Endothelial cell of umbilical vein (primary cell): Measurements from ENCODE around the gene TOM1L1. TPM values are rescaled to one million over a fixed set of nuclear protein-coding genes. Genes with fewer than 3 reads are reported as not detected.

ENCODE experiments used
- BruUV-seq: library from RNA; stranded (reverse); fragments of 400-500 nt; replicated peaks from 2 replicates; lab custom pipeline; 2021; lab: Mats Ljungman, UMichigan
- CTCF ChIA-PET: fragments of 300-600, 350-600 bp; sonication (Branson Sonifier 250); formaldehyde crosslinking; loops from one replicate; lab custom pipeline; 2021; ENCODE audit warnings: antibody characterized with exemption, inconsistent platforms; lab: Charles Lee
- POLR2A ChIA-PET: fragments of 300-600, 350-600 bp; sonication (Branson Sonifier 250); formaldehyde crosslinking; loops from one replicate; lab custom pipeline; 2021; ENCODE audit warnings: antibody characterized with exemption, inconsistent platforms; lab: Charles Lee
- DNase-seq: peaks from one replicate; pipeline ENCODE4 v3.0.0-alpha.2; 2011; ENCODE audit warnings: low read depth, low spot score
- FAIRE-seq: peaks from 2 replicates; lab custom pipeline; 2011; peaks lifted over from hg19 to GRCh38; lab: Jason Lieb, UNC
- H2AFZ ChIP-seq: 2 replicates; pipeline ENCODE4 v1.6.0; 2012; ENCODE audit warnings: low read depth, low read length, control low read depth, inconsistent platforms
- H3K27ac ChIP-seq: 2 replicates; pipeline ENCODE4 v1.5.1; 2011; ENCODE audit warnings: low read depth, mild to moderate bottlenecking, control low read depth, low read length, moderate library complexity; ENCODE audit not compliant: insufficient read depth
- H3K27me3 ChIP-seq, 2 experiments: 2 replicates each; pipeline versions ENCODE4 v1.6.0 to v1.6.1; 2011; ENCODE audit warnings: low read length in 2 of 2, mixed read lengths in 1 of 2; ENCODE audit not compliant: control insufficient read depth in 2 of 2, insufficient read depth in 2 of 2
- H3K36me3 ChIP-seq, 2 experiments: 2 replicates in 1 of 2; 3 replicates in 1 of 2; pipeline ENCODE4 v1.5.1; 2011; ENCODE audit warnings: low read length in 2 of 2, mild to moderate bottlenecking in 1 of 2, moderate library complexity in 1 of 2; ENCODE audit not compliant: control insufficient read depth in 2 of 2, insufficient read depth in 2 of 2; ENCODE audit errors: extremely low read depth in 1 of 2
- H3K4me1 ChIP-seq: 3 replicates; pipeline ENCODE4 v1.5.1; 2011; ENCODE audit warnings: mild to moderate bottlenecking, low read length; ENCODE audit not compliant: control insufficient read depth, insufficient read depth; ENCODE audit errors: extremely low read depth
- H3K4me2 ChIP-seq: 2 replicates; pipeline ENCODE4 v1.6.1; 2011; ENCODE audit warnings: low read length, control low read depth, mixed read lengths; ENCODE audit not compliant: insufficient read depth
- H3K4me3 ChIP-seq, 3 experiments: fragments of 200-600 bp in 1 of 3; sonication (generic), shearing (Covaris generic) in 1 of 3; replicated peaks in 1 of 3; 2 replicates each; pipeline ENCODE4 v1.5.1; 2011 to 2016; ENCODE audit warnings: control low read depth in 3 of 3, low read length in 3 of 3, mild to moderate bottlenecking in 2 of 3, inconsistent platforms in 1 of 3, low read depth in 1 of 3, moderate library complexity in 1 of 3; ENCODE audit not compliant: insufficient read depth in 1 of 3
- H3K79me2 ChIP-seq: 2 replicates; pipeline ENCODE4 v1.6.0; 2012; ENCODE audit warnings: low read length, inconsistent platforms; ENCODE audit not compliant: control insufficient read depth, insufficient read depth
- H3K9ac ChIP-seq: replicated peaks from 2 replicates; pipeline ENCODE3; 2011; ENCODE audit warnings: low read length, control low read depth; ENCODE audit not compliant: insufficient read depth; ENCODE audit errors: extremely low read depth
- H3K9me1 ChIP-seq: replicated peaks from 3 replicates; pipeline ENCODE4 v1.6.0; 2011; ENCODE audit warnings: mild to moderate bottlenecking, low read length; ENCODE audit not compliant: control insufficient read depth, insufficient read depth; ENCODE audit errors: extremely low read depth
- H3K9me3 ChIP-seq: replicated peaks from 2 replicates; pipeline ENCODE4 v1.5.1; 2012; ENCODE audit warnings: low read length, inconsistent platforms; ENCODE audit not compliant: control insufficient read depth, insufficient read depth
- H4K20me1 ChIP-seq: replicated peaks from 2 replicates; pipeline ENCODE3; 2011; ENCODE audit warnings: mild to moderate bottlenecking, low read length; ENCODE audit not compliant: control insufficient read depth, insufficient read depth; ENCODE audit errors: extremely low read depth
- EZH2 ChIP-seq: IDR thresholded peaks from 2 replicates; pipeline ENCODE4 v1.6.1; 2012; ENCODE audit warnings: borderline replicate concordance, low read depth, mild to moderate bottlenecking, moderate library complexity, low read length, inconsistent platforms; ENCODE audit not compliant: severe bottlenecking
- FOS ChIP-seq: IDR thresholded peaks from 2 replicates; pipeline ENCODE4 v1.6.1; 2011; ENCODE audit warnings: mild to moderate bottlenecking, low read length, moderate library complexity, borderline replicate concordance; ENCODE audit not compliant: insufficient read depth
- GATA2 ChIP-seq: IDR thresholded peaks from 2 replicates; pipeline ENCODE4 v1.7.0; 2011; ENCODE audit warnings: low read depth, mild to moderate bottlenecking, moderate library complexity, mixed read lengths, low read length; ENCODE audit not compliant: insufficient read length, insufficient read depth
- JUN ChIP-seq: IDR thresholded peaks from 2 replicates; pipeline ENCODE4 v1.6.1; 2011; ENCODE audit warnings: borderline replicate concordance, low read depth; ENCODE audit not compliant: insufficient read length, insufficient read depth
- MYC ChIP-seq: IDR thresholded peaks from one replicate; pipeline ENCODE4 v1.6.1; 2011; ENCODE audit warnings: mild to moderate bottlenecking, low read depth, low read length
- POLR2A ChIP-seq: IDR thresholded peaks from 2 replicates; pipeline ENCODE4 v1.6.1; 2012; ENCODE audit warnings: low read depth, mild to moderate bottlenecking, control low read depth, low read length
- POLR2AphosphoS5 ChIP-seq: IDR thresholded peaks from 2 replicates; pipeline ENCODE4 v1.6.1; 2012; ENCODE audit warnings: low read depth, mild to moderate bottlenecking, control low read depth, low read length, moderate library complexity; ENCODE audit not compliant: insufficient read depth
- dilution Hi-C: fragments of 300-500 bp; cut with MboI; formaldehyde crosslinking; loops from one replicate; pipeline ENCODE4 v1.15.0; 2019; ENCODE audit warnings: low sequenced_read_pairs; ENCODE audit not compliant: extremely low pct_ligation_motif_present
- intact Hi-C: fragments of 100-400 bp; cut with micrococcal nuclease; formaldehyde crosslinking; loops from one replicate; pipeline ENCODE4 v1.10.0; 2022
- polyA plus RNA-seq, 4 experiments: library from polyadenylated mRNA; depleted of rRNA in 3 of 4; stranded (reverse) in 3 of 4; unstranded in 1 of 4; fragments of >200 nt; gene quantifications; 2 replicates each; pipeline versions ENCODE4 v1.2.1 to v1.2.3, GENCODE V29; 2011 to 2012; ENCODE audit warnings: missing spikeins in 1 of 4
- total RNA-seq: library from RNA; stranded (reverse); gene quantifications from 2 replicates; pipeline ENCODE4 v1.2.3, GENCODE V29; 2021
- TF ChIP-seq, protein P1 (sequence below): IDR thresholded peaks from 2 replicates; pipeline ENCODE4 v1.6.1; 2011; ENCODE audit not compliant: insufficient read depth, insufficient read length
- TF ChIP-seq, protein P2 (sequence below), 2 donors: IDR thresholded peaks; 1 replicate in 1 of 2; 2 replicates in 1 of 2; pipeline ENCODE4 v1.5.1; 2011; ENCODE audit warnings: low read length in 2 of 2, mild to moderate bottlenecking in 2 of 2, moderate library complexity in 2 of 2, control low read depth in 1 of 2, inconsistent platforms in 1 of 2, low read depth in 1 of 2; ENCODE audit not compliant: insufficient read depth in 1 of 2; ENCODE audit errors: extremely low read depth in 1 of 2

The TOM1L1 gene
- total and polyA plus RNA-seq, 2 donors (not counting 3 experiments of a cell fraction or from before 2014, with no cell fraction given): 0.44 to 0.60 TPM

DNA sequence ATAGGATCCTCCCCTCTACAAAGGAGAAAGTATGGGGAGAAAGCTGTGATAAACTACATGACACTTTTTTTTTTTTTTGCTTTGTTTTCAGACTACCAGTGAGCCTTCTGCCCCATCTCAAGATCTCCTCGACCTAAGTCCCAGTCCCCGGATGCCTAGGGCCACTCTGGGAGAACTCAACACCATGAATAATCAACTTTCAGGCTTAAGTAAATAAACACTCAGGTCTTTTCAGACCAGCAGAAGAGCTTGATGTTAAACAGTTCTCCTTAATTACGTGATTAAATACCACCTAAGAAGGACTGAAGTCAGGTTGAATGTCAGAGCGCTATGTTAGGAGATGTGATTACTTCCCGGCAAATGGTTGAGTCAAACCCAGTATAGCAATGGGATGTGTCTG, 36.4 kb downstream of the TOM1L1 start:
- Histone ChIP-seq H3K9me3 (no peaks in the 10 kb centered on the region), H3K36me3 (no peaks in the 10 kb centered on the region), H3K4me3 (no peak overlapping the region), H3K4me1 (no peaks in the 10 kb centered on the region), H3K9ac (no peak overlapping the region), H2AFZ (no peak overlapping the region), H3K27me3 (no peaks in the 10 kb centered on the region), H3K9me1 (no peaks in the 10 kb centered on the region), H3K4me2 (no peak overlapping the region), H3K27ac (no peak overlapping the region), H3K79me2 (no peaks in the 10 kb centered on the region), H4K20me1 (no peaks in the 10 kb centered on the region)
- FAIRE-seq (no peak), DNase-seq (no peak)
- intact Hi-C loops (no loop called here), dilution Hi-C loops (no loop called here)
- no TSS peak for BruUV-seq
- ChIA-PET POLR2A (no interaction called here), CTCF (no interaction called here)
- TF ChIP-seq GATA2 (no peak), EZH2 (no peak), JUN (no peak), FOS (no peak), POLR2A (no peak), POLR2AphosphoS5 (no peak), MYC (no peak)
- TF ChIP-seq, protein P1, sequence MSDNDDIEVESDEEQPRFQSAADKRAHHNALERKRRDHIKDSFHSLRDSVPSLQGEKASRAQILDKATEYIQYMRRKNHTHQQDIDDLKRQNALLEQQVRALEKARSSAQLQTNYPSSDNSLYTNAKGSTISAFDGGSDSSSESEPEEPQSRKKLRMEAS: no peak
- TF ChIP-seq, protein P2, sequence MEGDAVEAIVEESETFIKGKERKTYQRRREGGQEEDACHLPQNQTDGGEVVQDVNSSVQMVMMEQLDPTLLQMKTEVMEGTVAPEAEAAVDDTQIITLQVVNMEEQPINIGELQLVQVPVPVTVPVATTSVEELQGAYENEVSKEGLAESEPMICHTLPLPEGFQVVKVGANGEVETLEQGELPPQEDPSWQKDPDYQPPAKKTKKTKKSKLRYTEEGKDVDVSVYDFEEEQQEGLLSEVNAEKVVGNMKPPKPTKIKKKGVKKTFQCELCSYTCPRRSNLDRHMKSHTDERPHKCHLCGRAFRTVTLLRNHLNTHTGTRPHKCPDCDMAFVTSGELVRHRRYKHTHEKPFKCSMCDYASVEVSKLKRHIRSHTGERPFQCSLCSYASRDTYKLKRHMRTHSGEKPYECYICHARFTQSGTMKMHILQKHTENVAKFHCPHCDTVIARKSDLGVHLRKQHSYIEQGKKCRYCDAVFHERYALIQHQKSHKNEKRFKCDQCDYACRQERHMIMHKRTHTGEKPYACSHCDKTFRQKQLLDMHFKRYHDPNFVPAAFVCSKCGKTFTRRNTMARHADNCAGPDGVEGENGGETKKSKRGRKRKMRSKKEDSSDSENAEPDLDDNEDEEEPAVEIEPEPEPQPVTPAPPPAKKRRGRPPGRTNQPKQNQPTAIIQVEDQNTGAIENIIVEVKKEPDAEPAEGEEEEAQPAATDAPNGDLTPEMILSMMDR (IDR thresholded peaks at IDR 0.05; ENCODE audit: extremely low read depth in 1 of 2, insufficient read depth in 1 of 2, low read depth in 1 of 2, low read length in 2 of 2): no peak
